ENCODE measurements around the gene QSOX1. TPM values are rescaled to one million over a fixed set of nuclear protein-coding genes. Genes with fewer than 3 reads are reported as not detected.

QSOX1 gene
- total and polyA plus RNA-seq, 4 donors, result 170 to 537 (median 256) TPM

- TF ChIP-seq CTCF (IDR thresholded peaks at IDR 0.05; ENCODE audit: control extremely low read depth, extremely low read depth), result no peak
- Histone ChIP-seq H3K27me3 (ENCODE audit: control insufficient read depth in 3 of 3, insufficient read depth in 3 of 3, low read length in 2 of 3) (peaks cover 4 to 87% (median 81%) of the 10 kb centered on the region in 3 donors), H3K9me3 (ENCODE audit: control insufficient read depth in 4 of 4, insufficient read depth in 3 of 4, low read length in 3 of 4) (peaks cover 0 to 7% (median 0%) of the 10 kb centered on the region in 4 donors), H3K9ac (ENCODE audit: insufficient read depth in 1 of 2, low read length in 2 of 2) (no peak overlapping the region), H3K4me1 (ENCODE audit: control insufficient read depth in 5 of 5, insufficient read depth in 5 of 5, low read length in 5 of 5) (peaks cover 0 to 32% (median 10%) of the 10 kb centered on the region in 5 donors), H3K27ac (ENCODE audit: low read depth in 1 of 2, low read length in 1 of 2) (no peak overlapping the region), H3K36me3 (ENCODE audit: control insufficient read depth in 4 of 4, insufficient read depth in 4 of 4, low read length in 4 of 4) (no peaks in the 10 kb centered on the region), H3K4me3 (no peak overlapping the region)
- WGBS, 2 donors, result 2 to 3% methylated on average over 51 of the region's 51 CpGs
- ATAC-seq (ENCODE audit: insufficient read depth, low FRiP score) (no peak), DNase-seq (peak; percentile 23 to 47 (median 30))
These were observed 79.9 kb downstream of the QSOX1 start for GRCh38 chr1:180234369-180235076.

GRCh38 chr1:180235077-180235501 lies 80.4 kb downstream of the QSOX1 start:
- H3K27me3 ChIP-seq (ENCODE audit: control insufficient read depth in 3 of 3, insufficient read depth in 3 of 3, low read length in 2 of 3), result peaks cover 4 to 92% (median 86%) of the 10 kb centered on the region in 3 donors
- no peak overlapping the region for H3K4me3 ChIP-seq
- ATAC-seq (ENCODE audit: insufficient read depth, low FRiP score) (no peak), DNase-seq (no peak)
- 3 to 4% methylated on average over 29 to 30 of the region's 30 CpGs for WGBS, 2 donors
- no peak overlapping the region for H3K9ac ChIP-seq (ENCODE audit: insufficient read depth in 1 of 2, low read length in 2 of 2)
- H3K9me3 ChIP-seq (ENCODE audit: control insufficient read depth in 4 of 4, insufficient read depth in 3 of 4, low read length in 3 of 4), result peaks cover 0 to 8% (median 0%) of the 10 kb centered on the region in 4 donors
- peaks cover 0 to 31% (median 10%) of the 10 kb centered on the region in 5 donors for H3K4me1 ChIP-seq (ENCODE audit: control insufficient read depth in 5 of 5, insufficient read depth in 5 of 5, low read length in 5 of 5)
- no peak overlapping the region for H3K27ac ChIP-seq (ENCODE audit: low read depth in 1 of 2, low read length in 1 of 2)
- H3K36me3 ChIP-seq (ENCODE audit: control insufficient read depth in 4 of 4, insufficient read depth in 4 of 4, low read length in 4 of 4), result no peaks in the 10 kb centered on the region
- TF ChIP-seq CTCF (IDR thresholded peaks at IDR 0.05; ENCODE audit: control extremely low read depth, extremely low read depth), result no peak

- WGBS, 2 donors, result 4 to 8% methylated on average over 48 to 49 of the region's 49 CpGs
- H3K9ac ChIP-seq (ENCODE audit: insufficient read depth in 1 of 2, low read length in 2 of 2), result no peak overlapping the region
- H3K9me3 ChIP-seq (ENCODE audit: control insufficient read depth in 4 of 4, insufficient read depth in 3 of 4, low read length in 3 of 4), result peaks cover 0 to 8% (median 0%) of the 10 kb centered on the region in 4 donors
- H3K4me3 ChIP-seq, result no peak overlapping the region
- TF ChIP-seq CTCF (IDR thresholded peaks at IDR 0.05; ENCODE audit: control extremely low read depth, extremely low read depth), result no peak
- ATAC-seq (ENCODE audit: insufficient read depth, low FRiP score) (no peak), DNase-seq (no peak)
- no peaks in the 10 kb centered on the region for H3K36me3 ChIP-seq (ENCODE audit: control insufficient read depth in 4 of 4, insufficient read depth in 4 of 4, low read length in 4 of 4)
- H3K27ac ChIP-seq (ENCODE audit: low read depth in 1 of 2, low read length in 1 of 2), result no peak overlapping the region
- H3K4me1 ChIP-seq (ENCODE audit: control insufficient read depth in 5 of 5, insufficient read depth in 5 of 5, low read length in 5 of 5), result peaks cover 0 to 25% (median 7%) of the 10 kb centered on the region in 5 donors
- peaks cover 4 to 94% (median 89%) of the 10 kb centered on the region in 3 donors for H3K27me3 ChIP-seq (ENCODE audit: control insufficient read depth in 3 of 3, insufficient read depth in 3 of 3, low read length in 2 of 3)
These were observed 81.0 kb downstream of the QSOX1 start for GRCh38 chr1:180235502-180236239.

Data from lung (tissue), 12 donors.